Measurements from ENCODE around the gene ZHX3.

GRCh38 chr20:41360831-41361756 is 43.6 kb upstream of the ZHX3 start:
- TF ChIP-seq RAD21 (CRISPR knock-in tag; IDR thresholded peaks at IDR 0.05) (no peak), PAX8 (CRISPR knock-in tag; IDR thresholded peaks at IDR 0.05; ENCODE audit: borderline replicate concordance) (no peak), FOXJ3 (CRISPR knock-in tag; IDR thresholded peaks at IDR 0.05; ENCODE audit: borderline replicate concordance) (no peak), POLR2A (IDR thresholded peaks at IDR 0.05; ENCODE audit: insufficient read depth in 1 of 2, low read depth in 2 of 2, low read length in 2 of 2) (no peak)
